OCI-LY1 (cell line): ENCODE results near the gene BCCIP.

Experiments
- CTCF ChIP-seq: fragments of 200-600 bp; sonication (generic), shearing (Covaris generic); IDR thresholded peaks from 2 replicates; pipeline ENCODE4 v1.5.1; 2017; ENCODE audit warnings: mild to moderate bottlenecking, antibody characterized with exemption, low read length, moderate library complexity, mixed read lengths
- EZH2 ChIP-seq: fragments of 200-600 bp; sonication (generic), shearing (Covaris generic); IDR thresholded peaks from 2 replicates; pipeline ENCODE4 v1.8.0; 2017; ENCODE audit warnings: borderline replicate concordance, mixed run types, mild to moderate bottlenecking, antibody characterized with exemption, low read length, moderate library complexity, mixed read lengths

- TF ChIP-seq CTCF, result no peak
- TF ChIP-seq EZH2, result no peak
Observed at GRCh38 chr10:125808047-125808446, 15.3 kb upstream of the BCCIP start.
